GM12874 (cell line): ENCODE measurements around the gene MORN1.

Source experiments
- TF ChIP-seq, protein P1 (sequence below): IDR thresholded peaks from 2 replicates; pipeline ENCODE4 v1.5.1; 2011; ENCODE audit warnings: low read depth, mild to moderate bottlenecking, control low read depth, low read length, moderate library complexity; ENCODE audit not compliant: insufficient read depth

Gene MORN1

GRCh38 chr1:2275796-2276536 lies 115.4 kb downstream of the MORN1 start:
- TF ChIP-seq, protein P1, sequence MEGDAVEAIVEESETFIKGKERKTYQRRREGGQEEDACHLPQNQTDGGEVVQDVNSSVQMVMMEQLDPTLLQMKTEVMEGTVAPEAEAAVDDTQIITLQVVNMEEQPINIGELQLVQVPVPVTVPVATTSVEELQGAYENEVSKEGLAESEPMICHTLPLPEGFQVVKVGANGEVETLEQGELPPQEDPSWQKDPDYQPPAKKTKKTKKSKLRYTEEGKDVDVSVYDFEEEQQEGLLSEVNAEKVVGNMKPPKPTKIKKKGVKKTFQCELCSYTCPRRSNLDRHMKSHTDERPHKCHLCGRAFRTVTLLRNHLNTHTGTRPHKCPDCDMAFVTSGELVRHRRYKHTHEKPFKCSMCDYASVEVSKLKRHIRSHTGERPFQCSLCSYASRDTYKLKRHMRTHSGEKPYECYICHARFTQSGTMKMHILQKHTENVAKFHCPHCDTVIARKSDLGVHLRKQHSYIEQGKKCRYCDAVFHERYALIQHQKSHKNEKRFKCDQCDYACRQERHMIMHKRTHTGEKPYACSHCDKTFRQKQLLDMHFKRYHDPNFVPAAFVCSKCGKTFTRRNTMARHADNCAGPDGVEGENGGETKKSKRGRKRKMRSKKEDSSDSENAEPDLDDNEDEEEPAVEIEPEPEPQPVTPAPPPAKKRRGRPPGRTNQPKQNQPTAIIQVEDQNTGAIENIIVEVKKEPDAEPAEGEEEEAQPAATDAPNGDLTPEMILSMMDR: no peak

GRCh38 chr1:2274929-2275475 lies 116.4 kb downstream of the MORN1 start:
- TF ChIP-seq, protein P1: no peak

DNA sequence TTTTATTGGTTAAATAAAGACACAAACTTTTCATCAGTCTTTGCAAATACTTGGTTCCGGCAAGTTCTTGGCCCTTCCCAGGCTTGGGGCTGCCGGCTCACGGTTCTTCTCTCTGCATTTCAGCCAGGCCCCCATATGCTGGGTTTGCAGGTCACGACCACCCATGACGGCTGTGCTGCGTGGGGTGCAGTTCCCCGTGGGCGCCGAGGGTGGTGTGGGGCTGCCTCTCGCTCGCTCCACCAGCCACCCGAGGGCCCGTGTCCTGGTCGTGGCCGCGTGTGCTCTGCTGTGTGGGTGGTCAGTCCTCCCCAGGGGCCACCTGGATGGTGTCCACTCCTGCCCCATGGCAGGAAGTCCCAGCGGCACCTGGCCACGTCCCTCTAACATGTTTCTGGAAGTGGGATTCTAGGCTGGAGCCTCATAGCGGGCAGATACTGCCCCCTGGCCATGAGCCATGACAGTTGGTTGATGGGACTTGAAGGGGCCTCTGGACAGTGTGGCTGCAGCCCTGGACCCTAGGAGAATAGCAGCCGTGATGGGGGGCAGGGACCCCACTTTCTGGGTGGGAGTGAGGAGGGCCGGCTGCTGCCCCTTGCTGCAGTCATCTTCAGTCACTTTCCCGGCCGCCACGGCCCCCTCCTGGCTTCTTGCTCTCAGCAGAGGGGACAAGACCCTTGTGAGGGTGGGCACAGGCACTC lies 117.0 kb downstream of the MORN1 start:
- TF ChIP-seq, protein P1: no peak

- TF ChIP-seq, protein P1: no peak
Measured at GRCh38 chr1:2273401-2274090, 117.8 kb downstream of the MORN1 start.

- TF ChIP-seq, protein P1: no peak
Measured at GRCh38 chr1:2272686-2273400, 118.5 kb downstream of the MORN1 start.

DNA sequence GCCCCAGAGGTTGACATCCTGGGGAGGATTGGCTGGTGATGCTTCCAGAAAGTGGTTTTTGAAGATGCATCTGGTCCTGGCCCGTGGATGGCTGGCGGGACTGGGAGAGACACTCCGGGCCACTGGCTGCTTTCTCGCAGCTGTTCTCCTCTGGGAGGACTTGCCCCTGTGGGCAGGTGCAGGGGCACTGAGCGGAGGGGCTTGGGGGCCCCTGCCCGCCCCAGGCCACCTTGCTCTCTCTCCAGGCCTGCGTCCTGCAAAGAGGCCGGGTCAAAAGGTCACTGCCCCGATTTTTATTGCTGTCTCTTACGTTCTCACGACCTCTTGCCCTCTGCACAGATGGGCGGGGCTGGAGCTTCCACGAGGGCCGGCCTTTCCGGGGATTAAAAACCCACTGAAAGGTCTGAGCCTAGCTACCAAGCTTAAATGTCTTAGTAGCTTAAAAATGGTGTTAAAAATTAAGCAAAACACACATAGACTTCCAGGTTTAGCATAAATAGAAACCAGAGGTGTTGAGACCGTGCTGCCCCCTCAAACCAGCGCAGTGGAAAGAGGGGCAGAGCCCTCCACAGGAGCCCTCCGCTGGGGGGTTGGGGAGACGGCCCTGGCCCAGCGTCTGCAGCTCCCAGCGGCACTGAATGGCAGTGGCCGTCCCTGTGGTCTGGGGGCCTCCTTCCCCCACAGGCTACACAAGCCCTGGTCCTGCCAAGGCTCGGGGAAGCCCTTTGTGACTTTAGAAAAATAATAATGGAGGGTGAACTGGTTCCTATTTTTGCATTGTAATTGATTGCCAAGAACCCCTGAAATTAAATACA lies 119.3 kb downstream of the MORN1 start:
- TF ChIP-seq, protein P1: no peak
